HEK293 (cell line): ENCODE measurements around the gene MLH1.

ENCODE experiments used
- GFI1B ChIP-seq: fragments of 450-650 bp; formaldehyde crosslinking; IDR thresholded peaks from 2 replicates; pipeline ENCODE4 v1.5.1; 2016; ENCODE audit warnings: missing biosample characterization, missing genetic modification characterization
- HOXA7 ChIP-seq: sonication (generic); formaldehyde crosslinking; IDR thresholded peaks from 2 replicates; pipeline ENCODE4 v1.8.1; 2022; ENCODE audit warnings: missing genetic modification reagents, borderline replicate concordance
- KLF1 ChIP-seq: fragments of 450-650 bp; formaldehyde crosslinking; IDR thresholded peaks from 2 replicates; pipeline ENCODE4 v1.5.1; 2016; ENCODE audit warnings: missing biosample characterization, missing genetic modification characterization
- KLF16 ChIP-seq: fragments of 450-650 bp; formaldehyde crosslinking; IDR thresholded peaks from 2 replicates; pipeline ENCODE4 v1.5.1; 2017; ENCODE audit warnings: missing biosample characterization, missing genetic modification characterization
- KLF7 ChIP-seq: fragments of 450-650 bp; formaldehyde crosslinking; IDR thresholded peaks from 2 replicates; pipeline ENCODE4 v1.5.1; 2016; ENCODE audit warnings: missing biosample characterization, missing genetic modification characterization, borderline replicate concordance
- SALL2 ChIP-seq: fragments of 450-650 bp; formaldehyde crosslinking; IDR thresholded peaks from 2 replicates; pipeline ENCODE4 v1.5.0; 2017; ENCODE audit warnings: missing biosample characterization, mild to moderate bottlenecking, missing genetic modification characterization, borderline replicate concordance
- SP7 ChIP-seq: fragments of 450-650 bp; formaldehyde crosslinking; IDR thresholded peaks from 2 replicates; pipeline ENCODE4 v1.5.1; 2016; ENCODE audit warnings: missing biosample characterization, missing genetic modification characterization
- TRIM28 ChIP-seq: IDR thresholded peaks from 2 replicates; pipeline ENCODE4 v1.6.1; 2011; ENCODE audit warnings: low read length, control low read depth, borderline replicate concordance
- YY1 ChIP-seq: fragments of 450-650 bp; formaldehyde crosslinking; IDR thresholded peaks from 2 replicates; pipeline ENCODE4 v1.5.1; 2018; ENCODE audit warnings: missing biosample characterization, missing genetic modification characterization
- YY2 ChIP-seq: fragments of 450-650 bp; formaldehyde crosslinking; IDR thresholded peaks from 2 replicates; pipeline ENCODE4 v1.5.1; 2016; ENCODE audit warnings: missing biosample characterization, missing genetic modification characterization
- ZBTB26 ChIP-seq: fragments of 450-650 bp; formaldehyde crosslinking; optimal IDR thresholded peaks from 2 replicates; pipeline ENCODE3; 2016; ENCODE audit warnings: missing biosample characterization, mild to moderate bottlenecking, missing genetic modification characterization
- ZEB2 ChIP-seq: fragments of 450-650 bp; formaldehyde crosslinking; IDR thresholded peaks from 2 replicates; pipeline ENCODE4 v1.5.1; 2016; ENCODE audit warnings: missing biosample characterization, missing genetic modification characterization
- ZNF10 ChIP-seq: fragments of 450-650 bp; formaldehyde crosslinking; IDR thresholded peaks from 2 replicates; pipeline ENCODE4 v1.5.1; 2017; ENCODE audit warnings: missing biosample characterization, missing genetic modification characterization
- ZNF112 ChIP-seq: fragments of 450-650 bp; formaldehyde crosslinking; IDR thresholded peaks from 2 replicates; pipeline ENCODE4 v1.5.0; 2017; ENCODE audit warnings: missing biosample characterization, missing genetic modification characterization
- ZNF140 ChIP-seq: fragments of 450-650 bp; formaldehyde crosslinking; IDR thresholded peaks from 2 replicates; pipeline ENCODE4 v1.5.1; 2016; ENCODE audit warnings: missing biosample characterization, missing genetic modification characterization
- ZNF169 ChIP-seq: fragments of 450-650 bp; formaldehyde crosslinking; IDR thresholded peaks from 2 replicates; pipeline ENCODE4 v1.5.1; 2016; ENCODE audit warnings: missing biosample characterization, missing genetic modification characterization
- ZNF24 ChIP-seq: fragments of 450-650 bp; formaldehyde crosslinking; IDR thresholded peaks from 2 replicates; pipeline ENCODE4 v1.5.1; 2016; ENCODE audit warnings: missing biosample characterization, missing genetic modification characterization
- ZNF311 ChIP-seq: fragments of 450-650 bp; formaldehyde crosslinking; IDR thresholded peaks from 2 replicates; pipeline ENCODE4 v1.5.1; 2017; ENCODE audit warnings: missing biosample characterization, missing genetic modification characterization, borderline replicate concordance
- ZNF366 ChIP-seq: fragments of 450-650 bp; formaldehyde crosslinking; conservative IDR thresholded peaks from 2 replicates; pipeline ENCODE4 v1.5.1; 2016; ENCODE audit warnings: missing biosample characterization, missing genetic modification characterization
- ZNF391 ChIP-seq: fragments of 450-650 bp; formaldehyde crosslinking; IDR thresholded peaks from 2 replicates; pipeline ENCODE4 v1.5.1; 2016; ENCODE audit warnings: low read depth, missing biosample characterization, missing genetic modification characterization, borderline replicate concordance
- ZNF394 ChIP-seq: fragments of 450-650 bp; formaldehyde crosslinking; IDR thresholded peaks from 2 replicates; pipeline ENCODE4 v1.5.1; 2016; ENCODE audit warnings: missing biosample characterization, missing genetic modification characterization, mild to moderate bottlenecking, moderate library complexity, borderline replicate concordance
- ZNF473 ChIP-seq: fragments of 450-650 bp; formaldehyde crosslinking; IDR thresholded peaks from 2 replicates; pipeline ENCODE4 v1.5.1; 2017; ENCODE audit warnings: missing biosample characterization, missing genetic modification characterization
- ZNF501 ChIP-seq: fragments of 450-650 bp; formaldehyde crosslinking; IDR thresholded peaks from 2 replicates; pipeline ENCODE4 v1.5.1; 2016; ENCODE audit warnings: missing biosample characterization, missing genetic modification characterization
- ZNF529 ChIP-seq: fragments of 450-650 bp; formaldehyde crosslinking; IDR thresholded peaks from 2 replicates; pipeline ENCODE4 v1.5.1; 2017; ENCODE audit warnings: missing genetic modification characterization, missing biosample characterization; ENCODE audit not compliant: insufficient replicate concordance
- ZNF530 ChIP-seq: fragments of 450-650 bp; formaldehyde crosslinking; IDR thresholded peaks from 2 replicates; pipeline ENCODE4 v1.5.1; 2016; ENCODE audit warnings: low read depth, missing biosample characterization, missing genetic modification characterization
- ZNF561 ChIP-seq: fragments of 450-650 bp; IDR thresholded peaks from 2 replicates; pipeline ENCODE4 v1.5.1; 2018; ENCODE audit warnings: missing biosample characterization, missing genetic modification characterization, borderline replicate concordance
- ZNF571 ChIP-seq: fragments of 450-650 bp; formaldehyde crosslinking; IDR thresholded peaks from 2 replicates; pipeline ENCODE4 v1.5.0; 2017; ENCODE audit warnings: missing biosample characterization, missing genetic modification characterization
- ZNF600 ChIP-seq: fragments of 450-650 bp; formaldehyde crosslinking; IDR thresholded peaks from 2 replicates; pipeline ENCODE4 v1.5.1; 2016; ENCODE audit warnings: missing biosample characterization, missing genetic modification characterization
- ZNF621 ChIP-seq: fragments of 450-650 bp; formaldehyde crosslinking; IDR thresholded peaks from 2 replicates; pipeline ENCODE4 v1.5.1; 2017; ENCODE audit warnings: missing biosample characterization, missing genetic modification characterization
- ZNF624 ChIP-seq: fragments of 450-650 bp; formaldehyde crosslinking; IDR thresholded peaks from 2 replicates; pipeline ENCODE4 v1.5.1; 2017; ENCODE audit warnings: missing biosample characterization, missing genetic modification characterization
- ZNF660 ChIP-seq: fragments of 450-650 bp; IDR thresholded peaks from 2 replicates; pipeline ENCODE4 v1.5.1; 2018; ENCODE audit warnings: missing biosample characterization, mild to moderate bottlenecking, missing genetic modification characterization
- ZNF670 ChIP-seq: fragments of 450-650 bp; formaldehyde crosslinking; IDR thresholded peaks from 2 replicates; pipeline ENCODE4 v1.5.1; 2016; ENCODE audit warnings: missing biosample characterization, missing genetic modification characterization, low read depth
- ZNF677 ChIP-seq: fragments of 450-650 bp; IDR thresholded peaks from 2 replicates; pipeline ENCODE4 v1.5.0; 2018; ENCODE audit warnings: missing biosample characterization, mild to moderate bottlenecking, missing genetic modification characterization, moderate library complexity
- ZNF768 ChIP-seq: fragments of 450-650 bp; formaldehyde crosslinking; IDR thresholded peaks from 2 replicates; pipeline ENCODE4 v1.5.1; 2018; ENCODE audit warnings: missing biosample characterization, mild to moderate bottlenecking, missing genetic modification characterization
- ZNF785 ChIP-seq: fragments of 450-650 bp; formaldehyde crosslinking; IDR thresholded peaks from 2 replicates; pipeline ENCODE4 v1.5.1; 2016; ENCODE audit warnings: missing biosample characterization, missing genetic modification characterization
- ZNF837 ChIP-seq: fragments of 450-650 bp; formaldehyde crosslinking; IDR thresholded peaks from 2 replicates; pipeline ENCODE4 v1.5.1; 2016; ENCODE audit warnings: missing biosample characterization, missing genetic modification characterization
- ZNF843 ChIP-seq: fragments of 450-650 bp; formaldehyde crosslinking; IDR thresholded peaks from 2 replicates; pipeline ENCODE4 v1.5.1; 2016; ENCODE audit warnings: missing biosample characterization, missing genetic modification characterization
- ZSCAN16 ChIP-seq: fragments of 450-650 bp; formaldehyde crosslinking; IDR thresholded peaks from 2 replicates; pipeline ENCODE4 v1.5.1; 2016; ENCODE audit warnings: missing biosample characterization, missing genetic modification characterization
- ZSCAN30 ChIP-seq: fragments of 450-650 bp; IDR thresholded peaks from 2 replicates; pipeline ENCODE4 v1.5.1; 2018; ENCODE audit warnings: missing biosample characterization, mild to moderate bottlenecking, missing genetic modification characterization, moderate library complexity
- ZSCAN4 ChIP-seq: fragments of 450-650 bp; formaldehyde crosslinking; IDR thresholded peaks from 2 replicates; pipeline ENCODE4 v1.5.1; 2017; ENCODE audit warnings: missing biosample characterization, missing genetic modification characterization
- ZXDB ChIP-seq: fragments of 450-650 bp; formaldehyde crosslinking; IDR thresholded peaks from 2 replicates; pipeline ENCODE4 v1.5.1; 2016; ENCODE audit warnings: missing biosample characterization, missing genetic modification characterization
- TF ChIP-seq, protein P1 (sequence below): fragments of 450-650 bp; formaldehyde crosslinking; IDR thresholded peaks from 2 replicates; pipeline ENCODE4 v1.5.1; 2016; ENCODE audit warnings: missing biosample characterization, missing genetic modification characterization

MLH1 gene

DNA sequence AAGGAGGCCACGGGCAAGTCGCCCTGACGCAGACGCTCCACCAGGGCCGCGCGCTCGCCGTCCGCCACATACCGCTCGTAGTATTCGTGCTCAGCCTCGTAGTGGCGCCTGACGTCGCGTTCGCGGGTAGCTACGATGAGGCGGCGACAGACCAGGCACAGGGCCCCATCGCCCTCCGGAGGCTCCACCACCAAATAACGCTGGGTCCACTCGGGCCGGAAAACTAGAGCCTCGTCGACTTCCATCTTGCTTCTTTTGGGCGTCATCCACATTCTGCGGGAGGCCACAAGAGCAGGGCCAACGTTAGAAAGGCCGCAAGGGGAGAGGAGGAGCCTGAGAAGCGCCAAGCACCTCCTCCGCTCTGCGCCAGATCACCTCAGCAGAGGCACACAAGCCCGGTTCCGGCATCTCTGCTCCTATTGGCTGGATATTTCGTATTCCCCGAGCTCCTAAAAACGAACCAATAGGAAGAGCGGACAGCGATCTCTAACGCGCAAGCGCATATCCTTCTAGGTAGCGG is 452 bp upstream of the MLH1 start, which contains the start of gene EPM2AIP1 (continued):
- no peak for TF ChIP-seq ZNF112
- TF ChIP-seq ZNF561 = peak; percentile 86
- no peak for TF ChIP-seq ZNF366 (tag by site-specific recombination)
- no peak for TF ChIP-seq ZNF571 (tag by site-specific recombination)
- TF ChIP-seq ZNF785 (tag by site-specific recombination) = no peak
- no peak for TF ChIP-seq GFI1B
- no peak for TF ChIP-seq YY2 (tag by site-specific recombination)
- peak; percentile 68; the same call in 1 of the 2 replicates for TF ChIP-seq ZSCAN30 (tag by site-specific recombination)
- TF ChIP-seq ZNF660 (tag by site-specific recombination) = 0 out of 2 replicates have a peak, but pooled peaks have one; percentile 35
- no peak; the same call in 1 of the 2 replicates for TF ChIP-seq TRIM28
- no peak for TF ChIP-seq HOXA7 (CRISPR knock-in tag)
- TF ChIP-seq ZXDB (tag by site-specific recombination) = peak; percentile 10; the same call in 1 of the 2 replicates
- 0 out of 2 replicates have a peak, but pooled peaks have one; percentile 21 for TF ChIP-seq ZNF394 (tag by site-specific recombination)
- TF ChIP-seq ZNF391 (tag by site-specific recombination) = no peak
- no peak for TF ChIP-seq ZNF670
- peak; percentile 72 for TF ChIP-seq ZNF600 (tag by site-specific recombination)
- no peak for TF ChIP-seq ZNF677 (tag by site-specific recombination)
- peak; percentile 78 for TF ChIP-seq ZBTB26
- no peak for TF ChIP-seq SALL2 (tag by site-specific recombination)
- no peak for TF ChIP-seq ZNF311
- no peak for TF ChIP-seq KLF1 (tag by site-specific recombination)
- peak; percentile 64 for TF ChIP-seq KLF16
- TF ChIP-seq ZNF843 (tag by site-specific recombination) = peak; percentile 39; the same call in 1 of the 2 replicates
- TF ChIP-seq ZNF140 (tag by site-specific recombination) = no peak
- TF ChIP-seq ZSCAN4 = 0 out of 2 replicates have a peak, but pooled peaks have one; percentile 6
- TF ChIP-seq ZNF624 (tag by site-specific recombination) = no peak
- TF ChIP-seq ZNF10 (tag by site-specific recombination) = no peak
- TF ChIP-seq ZNF169 (tag by site-specific recombination) = no peak
- TF ChIP-seq ZNF530 (tag by site-specific recombination) = no peak
- TF ChIP-seq ZNF473 (tag by site-specific recombination) = no peak
- no peak for TF ChIP-seq ZNF837 (tag by site-specific recombination)
- TF ChIP-seq ZSCAN16 (tag by site-specific recombination) = no peak
- TF ChIP-seq ZNF621 (tag by site-specific recombination) = no peak
- TF ChIP-seq ZNF24 (tag by site-specific recombination) = no peak
- TF ChIP-seq SP7 (tag by site-specific recombination) = peak; percentile 37
- peak; percentile 68 for TF ChIP-seq YY1
- TF ChIP-seq ZNF768 (tag by site-specific recombination) = no peak
- TF ChIP-seq ZEB2 (tag by site-specific recombination) = 0 out of 2 replicates have a peak, but pooled peaks have one; percentile 24
- peak; percentile 72 for TF ChIP-seq ZNF501 (tag by site-specific recombination)
- no peak for TF ChIP-seq ZNF529
- TF ChIP-seq KLF7 (tag by site-specific recombination) = peak; percentile 44
- TF ChIP-seq, protein P1, sequence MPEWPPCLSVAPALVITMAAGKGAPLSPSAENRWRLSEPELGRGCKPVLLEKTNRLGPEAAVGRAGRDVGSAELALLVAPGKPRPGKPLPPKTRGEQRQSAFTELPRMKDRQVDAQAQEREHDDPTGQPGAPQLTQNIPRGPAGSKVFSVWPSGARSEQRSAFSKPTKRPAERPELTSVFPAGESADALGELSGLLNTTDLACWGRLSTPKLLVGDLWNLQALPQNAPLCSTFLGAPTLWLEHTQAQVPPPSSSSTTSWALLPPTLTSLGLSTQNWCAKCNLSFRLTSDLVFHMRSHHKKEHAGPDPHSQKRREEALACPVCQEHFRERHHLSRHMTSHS = no peak
